ENCODE data around the gene CEP350.

CEP350 gene

DNA sequence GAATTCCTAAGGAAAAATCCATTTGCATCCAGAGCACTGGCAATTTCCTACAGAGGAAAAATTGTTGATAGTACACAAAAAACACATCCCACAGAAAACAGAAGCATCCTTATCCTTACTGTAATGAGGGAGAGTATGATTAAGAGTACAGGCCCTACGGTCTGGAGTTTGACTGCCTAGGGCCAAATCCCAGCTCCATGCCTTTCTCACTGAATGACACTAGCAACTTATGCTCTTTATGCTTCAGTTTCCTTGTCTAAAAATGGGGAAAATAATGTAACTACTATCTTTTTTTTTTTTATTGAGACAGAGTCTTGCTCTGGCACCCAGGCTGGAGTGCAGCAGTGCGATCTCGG is 27.8 kb upstream of the CEP350 start:
- H3K9ac ChIP-seq (ENCODE audit: low read length): no peak overlapping the region

DNA sequence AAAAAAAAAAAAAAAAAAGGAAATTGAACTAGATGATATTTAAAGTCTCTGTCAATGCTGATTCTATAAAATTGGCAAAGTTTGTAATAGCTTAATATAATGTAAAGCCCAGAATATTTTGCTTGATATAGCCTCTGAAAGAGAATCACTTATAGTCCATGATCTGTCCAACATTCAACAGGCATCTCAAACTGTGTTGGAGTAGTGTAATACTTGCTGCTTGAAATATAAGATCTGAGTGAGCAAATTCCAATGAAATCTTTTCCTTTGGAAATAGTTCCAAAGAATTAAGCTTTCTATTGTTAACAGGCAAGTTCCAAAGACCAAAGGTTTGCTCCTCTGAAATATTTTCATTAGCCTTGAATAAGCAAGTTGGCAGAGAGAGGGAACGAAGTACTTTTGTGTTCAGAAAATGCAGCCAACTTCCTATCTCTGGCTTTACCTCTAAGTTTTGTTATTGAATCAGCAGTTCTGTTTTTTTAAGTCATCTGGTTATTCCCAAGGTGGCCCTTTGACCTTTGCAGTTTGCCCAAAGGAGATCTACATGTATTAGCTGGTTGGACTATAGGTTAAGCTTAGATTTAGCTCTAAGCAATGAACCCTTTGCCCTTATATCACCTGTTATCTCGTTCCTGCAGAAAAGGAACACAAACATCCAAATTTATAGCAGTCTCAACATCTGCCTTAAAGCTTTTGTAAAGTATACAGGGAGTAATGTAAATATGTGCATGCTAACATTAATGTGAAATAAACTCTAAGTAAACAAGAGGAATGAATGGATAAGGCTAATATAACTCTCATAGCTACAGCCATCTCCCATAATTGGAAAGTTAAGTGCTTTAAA is 24.4 kb upstream of the CEP350 start:
- no peaks in the 10 kb centered on the region for H3K27me3 ChIP-seq (ENCODE audit: insufficient read depth, low read length, poor library complexity)
- H3K56ac ChIP-seq (ENCODE audit: low read length): no peak overlapping the region
- no peak overlapping the region for H2BK5ac ChIP-seq (ENCODE audit: low read length)
- no peak overlapping the region for H2AK5ac ChIP-seq (ENCODE audit: low read length)
- H3K4me1 ChIP-seq (ENCODE audit: control insufficient read depth, low read depth, low read length): no peaks in the 10 kb centered on the region
- no peak overlapping the region for H4K8ac ChIP-seq (ENCODE audit: low read depth, low read length)
- no peak overlapping the region for H3K23ac ChIP-seq (ENCODE audit: low read length)
- no peak overlapping the region for H3K4me2 ChIP-seq (ENCODE audit: low read length)
- H2BK15ac ChIP-seq (replicated peaks; ENCODE audit: low read depth): no peak overlapping the region
- DNase-seq: no peak
- no peak overlapping the region for H2BK120ac ChIP-seq (ENCODE audit: low read depth, low read length)
- no peaks in the 10 kb centered on the region for H3K36me3 ChIP-seq (ENCODE audit: control insufficient read depth, insufficient read depth, low read length)
- H3K4ac ChIP-seq (ENCODE audit: low read depth, low read length): no peak overlapping the region
- WGBS (ENCODE audit: extremely low coverage, insufficient coverage, low lambda C conversion rate): no CpG with 5 or more reads among the region's 2 CpGs
- no peak overlapping the region for H3K9ac ChIP-seq (ENCODE audit: low read length)
- no peak overlapping the region for H3K18ac ChIP-seq (ENCODE audit: low read length)
- H3K27ac ChIP-seq (ENCODE audit: low read depth, low read length): no peak overlapping the region
- H4K5ac ChIP-seq (ENCODE audit: low read length): no peak overlapping the region
- H3K4me3 ChIP-seq (ENCODE audit: low read length): no peak overlapping the region
- H3K79me1 ChIP-seq (ENCODE audit: low read length): no peaks in the 10 kb centered on the region
- H3K79me2 ChIP-seq (ENCODE audit: control insufficient read depth, insufficient read depth, low read length): no peaks in the 10 kb centered on the region

More for the DNA sequence above, 27.8 kb upstream of the CEP350 start:
- Histone ChIP-seq H3K27me3 (ENCODE audit: insufficient read depth, low read length, poor library complexity) (no peaks in the 10 kb centered on the region), H3K4me2 (ENCODE audit: low read length) (no peak overlapping the region), H4K5ac (ENCODE audit: low read length) (no peak overlapping the region), H2BK5ac (ENCODE audit: low read length) (no peak overlapping the region), H3K36me3 (ENCODE audit: control insufficient read depth, insufficient read depth, low read length) (no peaks in the 10 kb centered on the region), H3K79me2 (ENCODE audit: control insufficient read depth, insufficient read depth, low read length) (no peaks in the 10 kb centered on the region), H2AK5ac (ENCODE audit: low read length) (no peak overlapping the region), H3K4me1 (ENCODE audit: control insufficient read depth, low read depth, low read length) (peaks cover 9% of the 10 kb centered on the region), H3K4me3 (ENCODE audit: low read length) (no peak overlapping the region), H3K4ac (ENCODE audit: low read depth, low read length) (no peak overlapping the region), H3K27ac (ENCODE audit: low read depth, low read length) (no peak overlapping the region), H2BK120ac (ENCODE audit: low read depth, low read length) (no peak overlapping the region), H3K79me1 (ENCODE audit: low read length) (no peaks in the 10 kb centered on the region), H4K8ac (ENCODE audit: low read depth, low read length) (no peak overlapping the region), H2BK15ac (replicated peaks; ENCODE audit: low read depth) (no peak overlapping the region), H3K56ac (ENCODE audit: low read length) (no peak overlapping the region), H3K18ac (ENCODE audit: low read length) (no peak overlapping the region), H3K23ac (ENCODE audit: low read length) (no peak overlapping the region)
- no CpG with 5 or more reads among the region's 3 CpGs for WGBS (ENCODE audit: extremely low coverage, insufficient coverage, low lambda C conversion rate)
- DNase-seq: no peak

DNA sequence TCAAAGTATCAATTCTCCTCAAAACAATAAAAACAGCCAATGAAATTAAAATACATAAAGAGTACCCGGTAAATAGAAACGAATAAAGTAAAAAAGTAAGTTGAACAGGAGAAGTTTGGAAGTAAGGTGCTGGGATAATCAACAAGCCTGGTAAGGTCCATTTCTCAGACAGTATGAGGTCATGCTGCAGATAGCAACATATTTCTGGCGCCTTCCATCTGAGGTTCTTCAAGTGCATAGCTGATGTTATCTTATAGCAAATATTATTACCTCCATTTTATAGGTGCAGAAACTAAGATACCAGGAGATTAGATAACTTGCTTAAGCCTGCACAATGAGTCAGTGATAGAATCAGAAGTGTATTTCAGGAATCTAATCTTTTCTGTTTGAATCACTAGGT is 23.7 kb upstream of the CEP350 start:
- no peaks in the 10 kb centered on the region for H3K79me1 ChIP-seq (ENCODE audit: low read length)
- no peak overlapping the region for H3K23ac ChIP-seq (ENCODE audit: low read length)
- no peaks in the 10 kb centered on the region for H3K27me3 ChIP-seq (ENCODE audit: insufficient read depth, low read length, poor library complexity)
- no peak overlapping the region for H2BK15ac ChIP-seq (replicated peaks; ENCODE audit: low read depth)
- no peak overlapping the region for H3K27ac ChIP-seq (ENCODE audit: low read depth, low read length)
- H3K79me2 ChIP-seq (ENCODE audit: control insufficient read depth, insufficient read depth, low read length): no peaks in the 10 kb centered on the region
- H3K4me3 ChIP-seq (ENCODE audit: low read length): no peak overlapping the region
- no peak overlapping the region for H4K5ac ChIP-seq (ENCODE audit: low read length)
- WGBS (ENCODE audit: extremely low coverage, insufficient coverage, low lambda C conversion rate): no CpG with 5 or more reads among the region's 3 CpGs
- H3K9ac ChIP-seq (ENCODE audit: low read length): no peak overlapping the region
- H3K4me1 ChIP-seq (ENCODE audit: control insufficient read depth, low read depth, low read length): no peaks in the 10 kb centered on the region
- DNase-seq: no peak
- no peak overlapping the region for H4K8ac ChIP-seq (ENCODE audit: low read depth, low read length)
- no peak overlapping the region for H2BK120ac ChIP-seq (ENCODE audit: low read depth, low read length)
- H3K36me3 ChIP-seq (ENCODE audit: control insufficient read depth, insufficient read depth, low read length): no peaks in the 10 kb centered on the region
- no peak overlapping the region for H3K4me2 ChIP-seq (ENCODE audit: low read length)
- H3K56ac ChIP-seq (ENCODE audit: low read length): no peak overlapping the region
- no peak overlapping the region for H2BK5ac ChIP-seq (ENCODE audit: low read length)
- no peak overlapping the region for H3K18ac ChIP-seq (ENCODE audit: low read length)
- H3K4ac ChIP-seq (ENCODE audit: low read depth, low read length): no peak overlapping the region
- H2AK5ac ChIP-seq (ENCODE audit: low read length): no peak overlapping the region

DNA sequence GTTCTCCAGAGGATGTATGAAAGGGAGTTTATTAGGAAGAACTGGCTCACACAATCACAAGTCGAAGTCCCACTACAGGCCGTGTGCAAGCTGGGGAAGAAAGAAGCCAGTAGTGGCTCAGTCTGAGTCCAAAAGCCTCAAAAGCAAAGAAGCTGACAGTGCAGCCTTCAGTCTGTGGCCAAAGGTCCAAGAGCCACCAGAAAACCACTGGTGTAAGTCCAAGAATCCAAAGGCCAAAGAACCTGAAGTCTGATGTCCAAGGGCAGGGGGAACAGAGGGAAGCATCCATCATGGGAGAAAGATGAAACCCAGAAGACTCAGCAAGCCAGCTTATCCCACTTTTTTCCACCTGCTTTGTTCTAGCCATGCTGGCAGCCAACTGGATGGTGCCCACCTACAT is 21.4 kb upstream of the CEP350 start:
- H3K36me3 ChIP-seq (ENCODE audit: control insufficient read depth, insufficient read depth, low read length): no peaks in the 10 kb centered on the region
- H2BK5ac ChIP-seq (ENCODE audit: low read length): no peak overlapping the region
- no peak overlapping the region for H3K56ac ChIP-seq (ENCODE audit: low read length)
- no peak overlapping the region for H3K4me2 ChIP-seq (ENCODE audit: low read length)
- H3K9ac ChIP-seq (ENCODE audit: low read length): no peak overlapping the region
- H4K8ac ChIP-seq (ENCODE audit: low read depth, low read length): no peak overlapping the region
- no peak overlapping the region for H2BK120ac ChIP-seq (ENCODE audit: low read depth, low read length)
- no peak overlapping the region for H3K4me3 ChIP-seq (ENCODE audit: low read length)
- no peaks in the 10 kb centered on the region for H3K27me3 ChIP-seq (ENCODE audit: insufficient read depth, low read length, poor library complexity)
- no peak for DNase-seq
- H3K23ac ChIP-seq (ENCODE audit: low read length): no peak overlapping the region
- no peak overlapping the region for H3K18ac ChIP-seq (ENCODE audit: low read length)
- WGBS (ENCODE audit: extremely low coverage, insufficient coverage, low lambda C conversion rate): no CpG with 5 or more reads among the region's 2 CpGs
- no peak overlapping the region for H2AK5ac ChIP-seq (ENCODE audit: low read length)
- no peak overlapping the region for H4K5ac ChIP-seq (ENCODE audit: low read length)
- H3K4ac ChIP-seq (ENCODE audit: low read depth, low read length): no peak overlapping the region
- H2BK15ac ChIP-seq (replicated peaks; ENCODE audit: low read depth): no peak overlapping the region
- no peaks in the 10 kb centered on the region for H3K4me1 ChIP-seq (ENCODE audit: control insufficient read depth, low read depth, low read length)
- H3K79me2 ChIP-seq (ENCODE audit: control insufficient read depth, insufficient read depth, low read length): no peaks in the 10 kb centered on the region
- H3K27ac ChIP-seq (ENCODE audit: low read depth, low read length): no peak overlapping the region
- no peaks in the 10 kb centered on the region for H3K79me1 ChIP-seq (ENCODE audit: low read length)

DNA sequence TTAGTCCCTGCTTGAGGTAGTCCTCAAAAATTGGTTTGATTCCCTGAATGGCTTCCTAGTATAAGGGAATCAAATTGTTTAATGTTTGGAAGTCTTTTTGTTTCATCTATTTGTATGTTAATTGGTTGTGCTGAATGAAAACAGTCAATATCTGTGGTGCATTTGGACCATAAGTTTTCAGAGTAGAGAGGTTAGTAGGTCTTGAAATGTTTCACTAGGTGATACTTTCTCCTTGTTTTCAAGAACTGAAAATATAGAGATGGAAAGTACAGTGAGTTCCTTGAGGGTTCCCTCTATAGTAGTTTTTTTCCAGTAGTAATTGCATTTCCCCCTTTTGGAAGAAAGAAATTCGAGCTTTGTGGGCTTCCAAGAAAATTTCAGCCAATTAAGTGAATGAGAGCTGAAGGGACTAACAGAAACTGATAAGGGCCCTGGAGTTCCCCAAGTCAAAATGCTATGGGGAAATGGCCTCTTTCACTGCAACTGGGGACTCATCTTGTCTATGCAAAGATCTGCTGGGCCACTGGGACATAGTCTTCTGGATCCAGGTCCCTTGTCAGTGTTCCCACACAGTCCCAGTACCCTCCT is 18.6 kb upstream of the CEP350 start:
- Histone ChIP-seq H3K4me2 (ENCODE audit: low read length) (no peak overlapping the region), H2AK5ac (ENCODE audit: low read length) (no peak overlapping the region), H4K5ac (ENCODE audit: low read length) (no peak overlapping the region), H2BK15ac (replicated peaks; ENCODE audit: low read depth) (no peak overlapping the region), H3K23ac (ENCODE audit: low read length) (no peak overlapping the region), H3K9ac (ENCODE audit: low read length) (no peak overlapping the region), H3K27me3 (ENCODE audit: insufficient read depth, low read length, poor library complexity) (no peaks in the 10 kb centered on the region), H2BK5ac (ENCODE audit: low read length) (no peak overlapping the region), H3K27ac (ENCODE audit: low read depth, low read length) (no peak overlapping the region), H4K8ac (ENCODE audit: low read depth, low read length) (no peak overlapping the region), H3K18ac (ENCODE audit: low read length) (no peak overlapping the region), H3K4me3 (ENCODE audit: low read length) (no peak overlapping the region), H3K79me2 (ENCODE audit: control insufficient read depth, insufficient read depth, low read length) (no peaks in the 10 kb centered on the region), H3K56ac (ENCODE audit: low read length) (no peak overlapping the region), H3K79me1 (ENCODE audit: low read length) (no peaks in the 10 kb centered on the region), H2BK120ac (ENCODE audit: low read depth, low read length) (no peak overlapping the region), H3K4ac (ENCODE audit: low read depth, low read length) (no peak overlapping the region), H3K36me3 (ENCODE audit: control insufficient read depth, insufficient read depth, low read length) (no peaks in the 10 kb centered on the region), H3K4me1 (ENCODE audit: control insufficient read depth, low read depth, low read length) (no peaks in the 10 kb centered on the region)
- no peak for DNase-seq
- no CpG with 5 or more reads among the region's 1 CpG for WGBS (ENCODE audit: extremely low coverage, insufficient coverage, low lambda C conversion rate)

Measured in mesendoderm (in vitro differentiated cells).